Thyroid gland (tissue), 4 donors: ENCODE measurements around the gene LSS.

Experiments used
- CTCF ChIP-seq, 6 experiments: fragments of 200-600 bp in 3 of 6; fragments of 450-650 bp in 3 of 6; sonication (generic) in 3 of 6; IDR thresholded peaks; one replicate each; pipeline ENCODE4 v1.5.1; 2016 to 2019; ENCODE audit warnings: antibody characterized with exemption in 6 of 6, mild to moderate bottlenecking in 2 of 6, inconsistent platforms in 1 of 6, moderate library complexity in 1 of 6
- POLR2A ChIP-seq, 2 donors: fragments of 450-650 bp; IDR thresholded peaks; one replicate each; pipeline ENCODE4 v1.6.1; 2017; ENCODE audit warnings: antibody characterized with exemption in 2 of 2, mild to moderate bottlenecking in 2 of 2, moderate library complexity in 1 of 2

GRCh38 chr21:46151261-46151988, 77.1 kb downstream of the LSS start:
- TF ChIP-seq CTCF (IDR thresholded peaks at IDR 0.05), result no peak
- no peak for TF ChIP-seq POLR2A (IDR thresholded peaks at IDR 0.05)
